Neuron (in vitro differentiated cells): ENCODE results near the gene C20orf204.
"Not testable (repeated sequence)": the region's sequence is repeated elsewhere in the genome, so short reads cannot be mapped to it uniquely, and the experiment has no call there.

Experiments used
- H2AFZ ChIP-seq: one replicate; pipeline ENCODE4 v1.6.1; 2013; ENCODE audit warnings: low read depth, mild to moderate bottlenecking, inconsistent platforms, low read length, moderate library complexity
- H3K27me3 ChIP-seq: one replicate; pipeline ENCODE4 v1.6.1; 2013; ENCODE audit warnings: low read length; ENCODE audit not compliant: insufficient read depth
- H3K36me3 ChIP-seq: one replicate; pipeline ENCODE4 v1.6.1; 2013; ENCODE audit warnings: low read length; ENCODE audit not compliant: insufficient read depth
- H3K4me1 ChIP-seq: one replicate; pipeline ENCODE4 v1.6.1; 2013; ENCODE audit warnings: low read length; ENCODE audit not compliant: insufficient read depth
- H3K4me3 ChIP-seq: 2 replicates; pipeline ENCODE4 v1.5.1; 2013; ENCODE audit warnings: mild to moderate bottlenecking, low read length, moderate library complexity
- H3K9me3 ChIP-seq: one replicate; pipeline ENCODE4 v1.6.1; 2013; ENCODE audit warnings: low read length

The C20orf204 gene, protein sequence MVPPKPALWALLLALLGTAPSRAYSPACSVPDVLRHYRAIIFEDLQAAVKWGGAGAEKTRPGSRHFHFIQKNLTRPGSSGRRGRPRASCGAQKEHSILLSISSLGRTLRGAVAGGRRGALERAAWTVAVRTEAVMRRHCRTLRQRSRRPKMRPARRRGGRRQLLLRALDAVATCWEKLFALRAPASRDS

GRCh38 chr20:64035933-64036345 lies at the start of gene C20orf204:
Gene C20orf204, plus strand, starts transcription at chr20:64036182. Its CDS starts 142 bp downstream, at chr20:64036324.
- peaks cover 27% of the 10 kb centered on the region for H3K27me3 ChIP-seq
- H3K36me3 ChIP-seq = peaks cover 33% of the 10 kb centered on the region
- H2AFZ ChIP-seq = no peak within 1 kb of the TSS
- no peaks in the 10 kb centered on the region for H3K9me3 ChIP-seq
- H3K4me1 ChIP-seq = peaks cover 16% of the 10 kb centered on the region
- H3K4me3 ChIP-seq = no peak within 1 kb of the TSS

DNA sequence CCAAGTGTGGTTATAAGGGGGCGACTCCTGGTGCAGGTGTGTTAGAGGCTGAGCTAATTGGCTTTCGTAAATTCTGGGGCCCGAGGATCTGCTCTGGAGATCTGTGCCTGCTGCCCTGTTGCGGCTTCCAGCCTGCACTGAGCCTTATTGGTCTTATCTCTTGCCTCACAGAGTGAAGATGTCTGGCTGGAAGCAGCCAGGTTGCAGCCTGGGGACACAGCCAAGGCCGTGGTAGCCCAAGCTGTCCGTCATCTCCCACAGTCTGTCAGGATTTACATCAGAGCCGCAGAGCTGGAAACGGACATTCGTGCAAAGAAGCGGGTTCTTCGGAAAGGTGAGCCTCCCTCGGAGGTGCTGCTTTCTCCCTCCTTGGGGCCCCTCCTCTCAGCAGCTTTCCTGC lies 35.1 kb upstream of the C20orf204 start:
- no peak overlapping the region for H2AFZ ChIP-seq
- H3K9me3 ChIP-seq = no peaks in the 10 kb centered on the region
- H3K36me3 ChIP-seq = peaks cover 74% of the 10 kb centered on the region
- H3K4me3 ChIP-seq = no peak overlapping the region
- H3K27me3 ChIP-seq = no peaks in the 10 kb centered on the region
- H3K4me1 ChIP-seq = no peaks in the 10 kb centered on the region

DNA sequence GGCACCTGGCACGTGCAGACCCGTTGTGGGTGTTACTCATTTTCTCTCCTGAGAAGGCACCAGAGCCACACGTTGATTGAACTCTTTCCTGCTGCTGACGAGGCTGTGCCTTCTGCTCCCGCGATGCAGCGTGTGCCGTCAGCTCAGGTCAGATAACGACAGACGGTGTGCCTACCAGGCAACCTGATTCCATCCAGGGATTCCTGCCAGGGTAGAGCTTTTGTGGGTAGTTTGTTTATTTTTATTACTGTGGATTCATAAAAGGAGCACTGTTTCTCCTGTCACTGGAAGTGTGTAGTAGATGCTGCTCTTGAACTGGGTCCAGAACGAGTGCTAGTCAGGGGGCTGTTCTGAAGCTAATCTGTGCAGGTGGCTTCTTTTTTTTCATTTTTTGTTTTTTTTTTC lies 34.4 kb upstream of the C20orf204 start:
- no peaks in the 10 kb centered on the region for H3K4me1 ChIP-seq
- peaks cover 70% of the 10 kb centered on the region for H3K36me3 ChIP-seq
- no peak overlapping the region for H2AFZ ChIP-seq
- H3K27me3 ChIP-seq = no peaks in the 10 kb centered on the region
- peaks cover 2% of the 10 kb centered on the region for H3K9me3 ChIP-seq
- H3K4me3 ChIP-seq = no peak overlapping the region

DNA sequence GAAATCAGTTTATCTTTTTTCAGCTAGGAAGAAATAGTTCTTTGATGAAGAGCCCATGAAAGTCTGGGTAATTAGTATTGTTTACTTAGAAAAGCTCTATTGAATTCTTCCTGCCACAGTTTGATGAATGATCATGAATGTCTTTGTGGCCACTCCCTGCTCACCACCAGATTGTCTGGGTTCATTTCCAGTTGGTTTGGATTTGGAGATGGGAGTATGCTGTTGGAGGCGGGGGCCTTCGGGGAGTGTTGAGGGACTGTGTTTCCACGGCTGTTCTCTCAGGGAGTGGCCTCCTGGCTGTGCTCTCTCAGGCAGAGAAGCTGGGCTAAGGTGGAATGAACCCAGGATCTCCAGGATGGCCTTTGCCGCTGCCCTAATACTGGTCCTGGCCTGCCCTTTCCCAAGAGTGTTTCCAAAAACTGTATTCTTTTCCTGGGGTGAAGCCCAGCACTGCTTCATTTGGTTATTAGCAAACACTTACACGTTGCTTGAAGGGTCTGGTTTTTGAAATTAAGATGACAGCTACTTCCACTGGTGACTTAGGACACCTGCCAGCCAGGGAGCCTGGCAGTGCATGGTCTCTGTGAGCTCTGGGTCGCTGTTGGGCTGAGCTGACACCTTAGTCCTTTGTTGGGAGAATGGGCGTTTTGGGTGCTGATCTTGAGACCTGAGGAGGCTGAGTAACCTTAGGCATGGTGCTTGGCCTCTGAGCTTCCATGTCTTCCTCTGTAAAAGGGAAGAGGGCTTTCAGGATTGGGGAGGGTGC lies 31.8 kb upstream of the C20orf204 start:
- no peak overlapping the region for H2AFZ ChIP-seq
- H3K4me1 ChIP-seq = no peaks in the 10 kb centered on the region
- H3K36me3 ChIP-seq = peaks cover 76% of the 10 kb centered on the region
- no peak overlapping the region for H3K4me3 ChIP-seq
- peaks cover 15% of the 10 kb centered on the region for H3K9me3 ChIP-seq
- no peaks in the 10 kb centered on the region for H3K27me3 ChIP-seq

- H3K27me3 ChIP-seq = no peaks in the 10 kb centered on the region
- H3K4me3 ChIP-seq = no peak overlapping the region
- H3K9me3 ChIP-seq = peaks cover 17% of the 10 kb centered on the region
- no peak overlapping the region for H2AFZ ChIP-seq
- peaks cover 74% of the 10 kb centered on the region for H3K36me3 ChIP-seq
- H3K4me1 ChIP-seq = no peaks in the 10 kb centered on the region
These were observed 30.6 kb upstream of the C20orf204 start for GRCh38 chr20:64005394-64005793.

- Histone ChIP-seq H3K36me3 (peaks cover 76% of the 10 kb centered on the region), H3K9me3 (peaks cover 20% of the 10 kb centered on the region)
These were observed 29.5 kb upstream of the C20orf204 start for GRCh38 chr20:64006490-64006889.

GRCh38 chr20:64006902-64007301 lies 29.1 kb upstream of the C20orf204 start:
- peaks cover 74% of the 10 kb centered on the region for H3K36me3 ChIP-seq
- peaks cover 21% of the 10 kb centered on the region for H3K9me3 ChIP-seq
- H3K4me1 ChIP-seq = no peaks in the 10 kb centered on the region
- no peak overlapping the region for H2AFZ ChIP-seq
- H3K4me3 ChIP-seq = no peak overlapping the region
- H3K27me3 ChIP-seq = no peaks in the 10 kb centered on the region

More at GRCh38 chr20:64006490-64006889, 29.5 kb upstream of the C20orf204 start:
- H3K4me3 ChIP-seq = no peak overlapping the region
- no peak overlapping the region for H2AFZ ChIP-seq
- H3K4me1 ChIP-seq = no peaks in the 10 kb centered on the region
- H3K27me3 ChIP-seq = no peaks in the 10 kb centered on the region

DNA sequence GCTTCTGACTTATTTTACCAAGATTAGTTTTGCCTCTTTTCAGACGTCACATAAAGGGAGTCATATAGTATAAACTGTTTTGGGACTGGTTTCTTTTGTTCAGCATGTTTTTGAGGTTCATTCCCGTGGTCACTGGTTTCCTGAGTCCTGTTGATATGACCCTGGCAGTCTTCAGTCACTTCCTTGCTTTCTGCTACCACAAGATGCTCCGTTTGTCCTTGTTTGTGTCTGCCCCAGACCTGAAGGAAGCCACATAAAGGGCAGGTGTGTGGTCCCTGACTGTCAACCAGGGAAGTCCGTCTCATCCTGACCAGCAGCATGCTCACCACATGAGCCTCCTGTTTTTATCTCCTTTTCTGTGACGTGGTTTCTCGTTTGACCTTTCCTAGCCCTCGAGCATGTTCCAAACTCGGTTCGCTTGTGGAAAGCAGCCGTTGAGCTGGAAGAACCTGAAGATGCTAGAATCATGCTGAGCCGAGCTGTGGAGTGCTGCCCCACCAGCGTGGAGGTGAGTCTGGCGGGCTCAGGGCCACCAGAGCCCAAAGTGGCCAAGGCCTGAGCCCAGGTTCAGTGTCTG lies 26.1 kb upstream of the C20orf204 start:
- H3K27me3 ChIP-seq = no peaks in the 10 kb centered on the region
- no peak overlapping the region for H2AFZ ChIP-seq
- peaks cover 21% of the 10 kb centered on the region for H3K9me3 ChIP-seq
- no peaks in the 10 kb centered on the region for H3K4me1 ChIP-seq
- H3K36me3 ChIP-seq = peaks cover 70% of the 10 kb centered on the region
- H3K4me3 ChIP-seq = no peak overlapping the region

DNA sequence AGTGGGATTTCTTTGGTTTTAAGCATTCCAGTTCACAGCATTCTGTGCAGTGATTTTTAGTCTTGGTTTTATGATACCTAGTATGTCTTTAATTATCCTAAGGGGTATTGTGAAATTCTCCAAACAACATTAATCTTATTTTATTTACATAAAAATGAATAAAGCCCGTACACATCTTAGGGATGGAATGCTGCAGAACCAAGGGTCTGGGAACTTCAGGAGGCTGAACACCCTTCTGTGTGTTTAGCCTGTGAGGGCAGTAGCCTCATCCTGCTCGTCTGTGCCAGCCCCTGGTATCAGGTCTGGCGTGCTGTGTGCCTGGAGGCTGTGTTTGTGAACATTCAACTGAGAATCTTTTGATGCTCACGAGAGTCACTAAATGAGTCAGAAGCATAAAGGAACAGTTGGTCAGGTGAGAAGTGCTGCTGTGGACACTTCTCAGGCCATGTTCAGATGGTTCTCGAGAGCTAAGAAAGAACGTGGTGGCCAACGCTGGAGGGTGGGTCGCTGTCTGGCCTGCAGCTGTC lies 25.2 kb upstream of the C20orf204 start:
- Histone ChIP-seq H3K27me3 (no peaks in the 10 kb centered on the region), H2AFZ (no peak overlapping the region), H3K36me3 (peaks cover 69% of the 10 kb centered on the region), H3K9me3 (peaks cover 21% of the 10 kb centered on the region), H3K4me3 (no peak overlapping the region), H3K4me1 (no peaks in the 10 kb centered on the region)

- no peak overlapping the region for H3K4me3 ChIP-seq
- H3K9me3 ChIP-seq = peaks cover 21% of the 10 kb centered on the region
- H3K27me3 ChIP-seq = no peaks in the 10 kb centered on the region
- H3K4me1 ChIP-seq = no peaks in the 10 kb centered on the region
- no peak overlapping the region for H2AFZ ChIP-seq
- H3K36me3 ChIP-seq = peaks cover 68% of the 10 kb centered on the region
These were observed 24.6 kb upstream of the C20orf204 start for GRCh38 chr20:64011366-64011779.

- H3K4me1 ChIP-seq, H3K4me3 ChIP-seq, H3K27me3 ChIP-seq, H2AFZ ChIP-seq: not testable (repeated sequence)
- Histone ChIP-seq H3K36me3 (peaks cover 65% of the 10 kb centered on the region), H3K9me3 (peaks cover 15% of the 10 kb centered on the region)
These were observed 23.4 kb upstream of the C20orf204 start for GRCh38 chr20:64012385-64013154.

- Histone ChIP-seq H3K36me3 (peaks cover 64% of the 10 kb centered on the region), H2AFZ (no peak overlapping the region), H3K4me3 (no peak overlapping the region), H3K4me1 (no peaks in the 10 kb centered on the region), H3K27me3 (no peaks in the 10 kb centered on the region), H3K9me3 (peaks cover 5% of the 10 kb centered on the region)
These were observed 20.3 kb upstream of the C20orf204 start for GRCh38 chr20:64015635-64016034.
